CD4-positive, alpha-beta T cell treated with Interferon alpha-2 for 1 hour (primary cell): ENCODE results near the gene PLEKHD1.
"Not testable (repeated sequence)": the region's sequence is repeated elsewhere in the genome, so short reads cannot be mapped to it uniquely, and the experiment has no call there.

Experiments
- DNase-seq, 2 donors: peaks; one replicate each; pipeline ENCODE4 v3.0.0-alpha.2; 2020 to 2022

Gene PLEKHD1

DNA sequence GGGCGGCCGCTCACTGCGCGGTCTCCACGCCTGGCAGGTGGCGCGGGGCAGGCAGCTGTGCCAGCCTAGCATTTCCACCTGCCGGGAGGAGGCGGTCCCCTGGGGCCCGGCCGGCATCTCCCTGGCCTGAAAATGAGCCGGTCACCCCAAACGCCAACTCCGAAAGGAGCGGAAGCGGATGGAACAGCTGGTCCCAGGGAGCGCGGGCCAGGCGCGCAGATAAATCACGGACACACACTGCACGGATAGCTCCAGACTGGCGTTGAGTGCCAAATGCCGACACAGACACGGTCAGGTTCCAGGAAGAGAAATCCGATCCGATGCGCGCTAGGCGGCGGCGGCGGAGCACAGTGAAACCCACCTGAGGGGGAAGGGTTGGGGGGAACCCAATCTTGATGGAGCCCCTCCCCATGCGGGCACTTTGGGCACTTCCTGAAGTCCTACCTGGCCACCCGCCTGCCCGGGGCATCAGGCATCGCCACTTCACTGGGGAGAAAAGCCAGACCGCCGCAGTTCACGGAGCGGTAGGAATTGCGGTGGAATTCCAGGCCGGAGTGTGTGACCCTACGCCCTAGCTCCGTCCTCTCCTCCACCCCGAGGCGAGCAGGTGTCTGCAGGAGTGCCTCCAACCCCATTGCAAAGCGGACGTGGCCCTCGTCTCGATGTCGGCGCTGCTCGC, 624 bp upstream of the PLEKHD1 start:
- DNase-seq: no peak

- DNase-seq: no peak
Measured at GRCh38 chr14:69485315-69485660, 760 bp downstream of the PLEKHD1 start.

GRCh38 chr14:69485701-69486100, 1.2 kb downstream of the PLEKHD1 start:
- no peak for DNase-seq

- DNase-seq: no peak
Measured at GRCh38 chr14:69487226-69487625, 2.7 kb downstream of the PLEKHD1 start.

DNA sequence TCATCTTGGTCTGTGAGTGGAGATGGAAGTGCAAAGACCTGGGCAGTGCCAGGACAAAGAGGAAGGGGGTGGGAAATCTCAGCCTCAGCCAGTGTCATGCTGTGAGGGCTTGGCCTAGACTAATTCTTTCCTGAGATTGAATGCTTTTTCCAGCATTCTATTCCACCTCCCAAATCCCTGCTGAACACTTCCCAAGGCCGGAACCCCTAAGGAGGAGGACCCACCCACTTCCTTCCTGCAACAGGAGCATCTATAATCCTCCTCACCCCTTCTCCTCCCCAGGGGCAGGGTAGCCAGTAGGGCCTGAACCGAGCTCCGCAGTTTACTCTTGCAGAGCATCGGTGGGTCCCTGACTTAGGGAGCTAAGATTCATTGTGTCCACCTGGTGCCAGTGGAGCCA, 3.2 kb downstream of the PLEKHD1 start:
- DNase-seq: no peak

GRCh38 chr14:69489495-69489894, 5.0 kb downstream of the PLEKHD1 start:
- DNase-seq: no peak

GRCh38 chr14:69490219-69490918, 5.8 kb downstream of the PLEKHD1 start:
- DNase-seq: no peak

- no peak for DNase-seq
Measured at GRCh38 chr14:69491193-69491592, 6.7 kb downstream of the PLEKHD1 start.

GRCh38 chr14:69493038-69493437, 8.5 kb downstream of the PLEKHD1 start:
- DNase-seq: no peak

- no peak for DNase-seq
Measured at GRCh38 chr14:69493791-69494190, 9.3 kb downstream of the PLEKHD1 start.

GRCh38 chr14:69495341-69495921, 10.9 kb downstream of the PLEKHD1 start:
- DNase-seq: no peak

- DNase-seq: not testable (repeated sequence)
Measured at GRCh38 chr14:69497866-69498265, 13.3 kb downstream of the PLEKHD1 start.

- DNase-seq: not testable (repeated sequence)
Measured at GRCh38 chr14:69498286-69498685, 13.8 kb downstream of the PLEKHD1 start.

DNA sequence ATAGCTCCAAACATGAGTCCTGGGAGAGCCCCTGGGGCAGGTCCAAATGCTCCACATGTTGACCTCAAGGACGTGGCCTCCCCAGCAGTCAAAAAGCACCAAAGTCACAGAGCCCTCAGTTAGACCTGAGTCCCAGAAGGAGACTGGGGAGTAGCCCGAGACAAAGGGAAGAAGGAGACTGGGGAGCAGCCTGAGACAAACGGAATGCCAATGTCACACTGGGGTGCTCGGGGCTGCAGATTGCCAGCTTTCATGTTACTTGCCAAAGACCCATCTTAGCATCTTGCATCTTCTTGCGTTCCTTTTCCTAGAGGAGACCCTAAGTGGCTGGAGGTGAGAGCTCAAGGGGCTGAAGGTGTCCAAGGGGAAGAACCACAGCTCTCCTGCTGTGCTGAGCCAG, 14.9 kb downstream of the PLEKHD1 start:
- DNase-seq: no peak

- DNase-seq: no peak
Measured at GRCh38 chr14:69500096-69500495, 15.6 kb downstream of the PLEKHD1 start.

- no peak for DNase-seq
Measured at GRCh38 chr14:69500736-69501135, 16.2 kb downstream of the PLEKHD1 start.

- no peak for DNase-seq
Measured at GRCh38 chr14:69501423-69501838, 16.9 kb downstream of the PLEKHD1 start.

DNA sequence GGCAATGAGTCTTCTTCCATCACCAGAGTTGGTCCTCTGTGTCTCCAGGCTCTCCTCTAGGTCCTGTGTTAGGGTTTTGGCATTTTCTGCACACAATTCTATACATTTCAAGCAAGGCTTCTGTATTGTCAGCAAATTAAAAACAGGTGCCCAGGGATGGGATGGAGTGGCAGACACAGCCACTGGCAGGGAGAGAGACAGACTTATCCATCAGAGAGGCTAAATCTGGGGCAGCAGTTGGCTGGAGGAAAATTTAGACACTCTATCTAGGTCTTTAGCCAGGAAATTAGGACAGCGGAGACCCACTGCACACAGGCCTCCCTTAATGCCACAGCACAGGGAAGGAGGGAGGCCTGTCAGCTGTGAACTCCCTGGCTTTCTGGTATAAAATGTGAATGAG, 20.2 kb downstream of the PLEKHD1 start:
- no peak for DNase-seq

DNA sequence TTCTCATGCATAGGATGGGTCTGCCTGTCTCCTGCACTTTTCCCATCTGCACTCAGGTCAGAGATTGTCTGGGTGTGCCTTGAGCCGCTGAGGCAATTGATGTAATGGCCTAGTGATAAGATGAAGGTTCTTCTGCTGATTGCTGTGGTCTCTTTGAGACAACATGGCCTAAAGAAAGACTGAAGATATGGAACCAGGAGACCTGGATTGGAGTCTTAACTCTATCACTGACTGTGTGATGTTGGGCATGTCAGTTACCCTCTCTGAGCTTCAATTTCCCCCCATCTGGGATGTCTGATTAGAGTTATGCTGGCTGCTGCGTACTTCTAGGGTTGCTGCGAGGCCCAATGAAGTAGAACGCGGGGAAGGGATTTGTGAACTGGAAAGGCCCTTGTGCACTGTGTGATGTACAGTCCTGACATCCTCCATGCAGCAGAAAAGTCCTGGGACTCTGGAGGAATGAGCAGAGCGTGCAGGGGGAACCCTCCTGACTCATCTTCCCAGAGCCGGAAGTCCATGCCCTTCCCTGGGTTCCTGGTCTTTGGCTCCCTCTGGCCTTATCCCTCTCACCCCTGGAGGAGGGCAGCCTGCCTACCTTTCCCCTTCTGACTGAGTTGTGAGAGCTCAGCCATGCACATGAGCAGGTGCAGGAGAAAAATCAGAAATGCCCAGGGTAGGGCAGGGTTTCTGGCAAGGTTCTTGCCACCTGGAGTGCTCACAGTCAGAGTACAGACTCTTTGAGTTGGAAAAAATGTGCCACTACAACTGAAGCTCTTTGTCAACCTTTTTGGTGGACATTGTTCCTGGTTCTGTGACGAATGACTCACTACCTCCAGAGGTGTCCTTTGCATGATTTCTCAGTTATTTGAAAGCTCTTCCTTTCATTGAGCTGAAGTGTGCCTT, 21.1 kb downstream of the PLEKHD1 start:
- DNase-seq: no peak

GRCh38 chr14:69506241-69506595, 21.7 kb downstream of the PLEKHD1 start:
- no peak for DNase-seq

- DNase-seq: no peak
Measured at GRCh38 chr14:69518289-69519101, 34.0 kb downstream of the PLEKHD1 start.
